Adrenal gland (tissue), 5 donors: ENCODE results near the gene ZSCAN2.

ENCODE experiments used
- CTCF ChIP-seq, 6 experiments: fragments of 450-650 bp in 4 of 6; fragments of 200-600 bp in 2 of 6; sonication (generic) in 1 of 6; IDR thresholded peaks; 1 replicate in 5 of 6; 2 replicates in 1 of 6; pipeline versions ENCODE4 v1.5.1 to v1.8.0; 2016 to 2021; ENCODE audit warnings: antibody characterized with exemption in 6 of 6, mild to moderate bottlenecking in 2 of 6, moderate library complexity in 1 of 6
- POLR2A ChIP-seq, 2 donors: fragments of 450-650 bp; IDR thresholded peaks; one replicate each; pipeline ENCODE4 v1.6.1; 2017; ENCODE audit warnings: antibody characterized with exemption in 2 of 2, mild to moderate bottlenecking in 2 of 2, moderate library complexity in 1 of 2
- donor health status: DM: no; HTN: no; CAD: no.

- TF ChIP-seq CTCF (IDR thresholded peaks at IDR 0.05) (no peak), POLR2A (IDR thresholded peaks at IDR 0.05) (no peak)
Observed at GRCh38 chr15:84611631-84612030, 10.8 kb downstream of the ZSCAN2 start.
